ENCODE data around the gene FNDC3B. TPM values are rescaled to one million over a fixed set of nuclear protein-coding genes. Genes with fewer than 3 reads are reported as not detected.

Gene FNDC3B
- total RNA-seq, 1 donor from 2014 or later: 54.9 TPM

DNA sequence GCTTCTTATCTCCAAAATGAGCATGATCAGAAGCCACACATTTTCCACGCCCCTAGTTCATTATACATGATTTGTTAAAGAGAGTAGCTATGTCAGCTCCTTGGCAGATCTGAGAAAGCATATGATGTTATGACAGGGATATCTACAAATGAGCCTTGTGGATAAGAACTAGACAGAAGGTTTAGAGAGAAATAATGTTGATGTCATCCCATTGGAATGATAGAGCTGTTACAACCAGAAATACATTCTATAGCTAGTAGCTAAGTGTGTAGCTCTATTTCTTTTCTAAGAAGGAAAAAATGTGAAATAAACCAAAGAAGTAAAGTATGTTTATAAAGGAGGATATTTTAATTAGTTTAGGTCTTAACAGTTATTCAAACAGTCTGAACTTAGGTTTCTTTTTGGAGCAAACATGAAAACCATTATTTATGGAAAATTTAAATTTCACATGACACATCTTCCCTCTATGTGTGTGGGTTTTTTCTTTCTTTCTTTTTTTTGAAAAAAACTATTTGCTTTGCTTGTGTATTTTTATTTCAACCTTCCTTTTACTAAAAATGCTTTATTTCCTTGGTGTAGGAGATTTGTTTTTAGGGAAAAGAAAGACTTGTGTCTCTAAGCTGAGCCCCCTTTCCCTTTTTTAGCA is 241.2 kb downstream of the FNDC3B start:
- Histone ChIP-seq H3K9me3 (no peaks in the 10 kb centered on the region), H3K27ac (peak overlapping the region; percentile 51 to 60), H3K4me3 (no peak overlapping the region), H3K36me3 (no peaks in the 10 kb centered on the region), H3K4me1 (peaks cover 3 to 65% of the 10 kb centered on the region in 2 donors), H3K27me3 (no peaks in the 10 kb centered on the region)
- DNase-seq (ENCODE audit: low spot score in 2 of 2): no peak
- intact Hi-C loops (cut with DNase I): no loop called here
- TF ChIP-seq, protein P1, sequence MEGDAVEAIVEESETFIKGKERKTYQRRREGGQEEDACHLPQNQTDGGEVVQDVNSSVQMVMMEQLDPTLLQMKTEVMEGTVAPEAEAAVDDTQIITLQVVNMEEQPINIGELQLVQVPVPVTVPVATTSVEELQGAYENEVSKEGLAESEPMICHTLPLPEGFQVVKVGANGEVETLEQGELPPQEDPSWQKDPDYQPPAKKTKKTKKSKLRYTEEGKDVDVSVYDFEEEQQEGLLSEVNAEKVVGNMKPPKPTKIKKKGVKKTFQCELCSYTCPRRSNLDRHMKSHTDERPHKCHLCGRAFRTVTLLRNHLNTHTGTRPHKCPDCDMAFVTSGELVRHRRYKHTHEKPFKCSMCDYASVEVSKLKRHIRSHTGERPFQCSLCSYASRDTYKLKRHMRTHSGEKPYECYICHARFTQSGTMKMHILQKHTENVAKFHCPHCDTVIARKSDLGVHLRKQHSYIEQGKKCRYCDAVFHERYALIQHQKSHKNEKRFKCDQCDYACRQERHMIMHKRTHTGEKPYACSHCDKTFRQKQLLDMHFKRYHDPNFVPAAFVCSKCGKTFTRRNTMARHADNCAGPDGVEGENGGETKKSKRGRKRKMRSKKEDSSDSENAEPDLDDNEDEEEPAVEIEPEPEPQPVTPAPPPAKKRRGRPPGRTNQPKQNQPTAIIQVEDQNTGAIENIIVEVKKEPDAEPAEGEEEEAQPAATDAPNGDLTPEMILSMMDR (IDR thresholded peaks at IDR 0.05): no peak

DNA sequence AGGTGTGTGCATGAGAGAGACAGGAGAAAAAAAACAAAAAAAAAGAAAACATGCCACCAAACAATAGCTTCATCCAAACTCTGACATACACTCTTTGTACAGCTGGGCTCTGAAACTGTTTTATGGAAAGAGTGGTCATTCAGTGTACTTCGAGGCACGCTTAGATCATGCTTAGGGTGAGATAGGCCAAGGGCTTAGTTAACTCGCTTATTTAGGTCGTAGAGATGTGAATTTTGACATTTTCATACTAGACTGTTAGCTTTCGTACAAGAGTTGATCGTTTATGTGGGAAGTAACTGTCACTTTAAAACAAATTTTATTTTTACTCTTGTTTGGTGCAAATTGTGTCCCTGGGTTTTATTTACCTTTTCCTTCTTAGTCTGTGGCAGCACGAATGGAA is 242.5 kb downstream of the FNDC3B start:
- no peak overlapping the region for H3K4me3 ChIP-seq
- TF ChIP-seq, protein P1 (IDR thresholded peaks at IDR 0.05): no peak
- H3K4me1 ChIP-seq: peaks cover 3 to 71% of the 10 kb centered on the region in 2 donors
- DNase-seq (ENCODE audit: low spot score in 2 of 2): no peak
- peaks cover 0 to 9% of the 10 kb centered on the region in 2 donors for H3K36me3 ChIP-seq
- peak overlapping the region; percentile 40 to 57 for H3K27ac ChIP-seq
- intact Hi-C loops (cut with DNase I): no loop called here
- H3K9me3 ChIP-seq: no peaks in the 10 kb centered on the region
- H3K27me3 ChIP-seq: no peaks in the 10 kb centered on the region

DNA sequence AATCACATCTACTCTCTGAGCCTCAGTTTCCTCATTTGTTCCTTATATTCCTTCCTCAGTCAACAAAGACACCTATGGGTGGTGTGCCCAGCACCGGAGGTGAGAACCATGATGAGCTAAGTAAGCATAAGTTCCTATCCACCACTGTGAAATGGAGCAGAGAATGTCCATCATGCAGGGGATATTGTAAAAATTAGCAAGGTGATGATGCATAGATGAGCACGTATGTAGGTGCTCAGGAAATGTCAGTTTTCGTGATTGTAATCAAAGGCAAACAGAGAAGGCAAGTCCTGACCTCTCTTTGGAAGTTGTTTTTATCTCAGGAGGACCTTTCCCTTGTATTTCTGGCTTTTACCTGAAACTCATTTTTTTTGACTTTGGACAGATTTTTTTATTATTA is 243.5 kb downstream of the FNDC3B start:
- intact Hi-C loops (cut with DNase I): no loop called here
- Histone ChIP-seq H3K36me3 (peaks cover 0 to 16% of the 10 kb centered on the region in 2 donors), H3K9me3 (no peaks in the 10 kb centered on the region), H3K4me1 (peaks cover 3 to 68% of the 10 kb centered on the region in 2 donors), H3K27me3 (no peaks in the 10 kb centered on the region), H3K4me3 (no peak overlapping the region), H3K27ac (peak overlapping the region in 1 of 2 donors; percentile 40)
- DNase-seq (ENCODE audit: low spot score in 2 of 2): no peak
- TF ChIP-seq, protein P1 (IDR thresholded peaks at IDR 0.05): no peak

DNA sequence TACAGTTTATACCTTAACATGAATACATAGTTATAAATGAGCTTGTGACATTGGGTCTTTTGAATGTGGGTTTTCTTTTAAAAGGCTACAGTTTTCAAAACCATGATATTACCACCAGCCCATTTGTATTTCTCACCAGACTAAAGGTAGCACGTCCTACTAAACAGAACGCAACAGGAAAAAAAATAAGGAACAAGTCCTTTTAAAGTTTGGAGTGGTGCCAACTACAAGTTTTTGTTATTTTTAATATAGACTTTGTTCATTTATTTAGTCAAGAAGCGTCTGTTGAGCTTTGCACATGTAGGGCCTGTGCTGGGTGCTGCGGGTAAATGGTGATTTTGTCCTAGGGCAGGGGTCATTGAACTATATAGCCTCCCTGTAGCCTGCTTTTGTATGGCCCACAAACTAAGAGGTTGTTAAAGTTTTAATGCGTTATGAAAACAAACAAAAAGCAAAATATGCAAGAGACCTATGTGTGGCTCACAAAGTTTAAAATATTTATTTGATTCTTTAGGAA is 244.5 kb downstream of the FNDC3B start:
- Histone ChIP-seq H3K27me3 (no peaks in the 10 kb centered on the region), H3K4me1 (peaks cover 3 to 59% of the 10 kb centered on the region in 2 donors), H3K4me3 (no peak overlapping the region), H3K9me3 (no peaks in the 10 kb centered on the region), H3K36me3 (peaks cover 6 to 24% of the 10 kb centered on the region in 2 donors), H3K27ac (peak overlapping the region; percentile 6 to 21)
- TF ChIP-seq, protein P1 (IDR thresholded peaks at IDR 0.05): no peak
- intact Hi-C loops (cut with DNase I): no loop called here
- no peak for DNase-seq (ENCODE audit: low spot score in 2 of 2)

DNA sequence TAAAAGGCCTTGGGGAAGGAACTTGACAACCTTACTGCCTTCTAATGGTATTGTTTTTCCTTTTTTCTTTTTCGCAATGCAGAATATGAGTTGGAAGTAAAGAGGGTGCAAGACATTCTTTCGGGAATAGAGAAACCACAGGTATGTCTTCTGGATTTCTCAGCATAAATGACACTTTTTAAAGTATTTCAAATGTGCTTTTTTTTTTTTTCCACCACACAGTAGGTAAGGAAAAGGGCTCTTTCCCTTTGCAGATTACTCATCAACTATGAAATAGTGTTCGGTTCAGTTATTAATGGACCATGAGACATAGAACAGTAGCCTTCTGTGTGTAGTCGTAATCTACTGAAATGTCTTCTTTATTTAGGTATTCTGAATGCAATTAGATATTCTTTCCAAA is 246.5 kb downstream of the FNDC3B start:
- Histone ChIP-seq H3K36me3 (peaks cover 6 to 24% of the 10 kb centered on the region in 2 donors), H3K9me3 (no peaks in the 10 kb centered on the region), H3K4me1 (peaks cover 0 to 44% of the 10 kb centered on the region in 2 donors), H3K27me3 (no peaks in the 10 kb centered on the region), H3K4me3 (no peak overlapping the region), H3K27ac (no peak overlapping the region)
- DNase-seq (ENCODE audit: low spot score in 2 of 2): no peak
- TF ChIP-seq, protein P1 (IDR thresholded peaks at IDR 0.05): no peak
- intact Hi-C loops (cut with DNase I): no loop called here

All from ascending aorta (tissue), 2 donors.